Measurements from ENCODE around the gene BAMBI.
"Not testable (repeated sequence)": the region's sequence is repeated elsewhere in the genome, so short reads cannot be mapped to it uniquely, and the experiment has no call there.

Gene BAMBI

GRCh38 chr10:28638392-28638791 is 38.9 kb upstream of the BAMBI start:
- DNase-seq (ENCODE audit: low read depth, low spot score), result no peak
- TF ChIP-seq YY1 (IDR thresholded peaks at IDR 0.05; ENCODE audit: insufficient read depth, insufficient read length), result no peak
- no peak for TF ChIP-seq ZNF274 (IDR thresholded peaks at IDR 0.05; ENCODE audit: low read depth, low read length)
- TF ChIP-seq SUZ12 (IDR thresholded peaks at IDR 0.05; ENCODE audit: extremely low read depth, insufficient read depth, insufficient read length), result no peak
- Histone ChIP-seq H3K9ac (ENCODE audit: insufficient read length, low read depth) (no peak overlapping the region), H3K9me3 (ENCODE audit: insufficient read depth, low read length) (no peaks in the 10 kb centered on the region), H3K4me1 (ENCODE audit: insufficient read depth, insufficient read length) (no peaks in the 10 kb centered on the region), H3K4me3 (ENCODE audit: insufficient read length, low read depth) (no peak overlapping the region), H3K36me3 (ENCODE audit: insufficient read depth, insufficient read length, low read length) (no peaks in the 10 kb centered on the region), H3K27me3 (ENCODE audit: insufficient read depth, insufficient read length) (no peaks in the 10 kb centered on the region)

GRCh38 chr10:28640551-28640950 is 36.8 kb upstream of the BAMBI start:
- no peak overlapping the region for H3K9ac ChIP-seq (ENCODE audit: insufficient read length, low read depth)
- H3K4me1 ChIP-seq (ENCODE audit: insufficient read depth, insufficient read length), result no peaks in the 10 kb centered on the region
- DNase-seq (ENCODE audit: low read depth, low spot score), result no peak
- no peaks in the 10 kb centered on the region for H3K9me3 ChIP-seq (ENCODE audit: insufficient read depth, low read length)
- no peaks in the 10 kb centered on the region for H3K27me3 ChIP-seq (ENCODE audit: insufficient read depth, insufficient read length)
- H3K4me3 ChIP-seq (ENCODE audit: insufficient read length, low read depth), result no peak overlapping the region
- TF ChIP-seq YY1 (IDR thresholded peaks at IDR 0.05; ENCODE audit: insufficient read depth, insufficient read length) (no peak), SUZ12 (IDR thresholded peaks at IDR 0.05; ENCODE audit: extremely low read depth, insufficient read depth, insufficient read length) (no peak), ZNF274 (IDR thresholded peaks at IDR 0.05; ENCODE audit: low read depth, low read length) (no peak)
- no peaks in the 10 kb centered on the region for H3K36me3 ChIP-seq (ENCODE audit: insufficient read depth, insufficient read length, low read length)

GRCh38 chr10:28644647-28645046 is 32.7 kb upstream of the BAMBI start:
- TF ChIP-seq YY1 (IDR thresholded peaks at IDR 0.05; ENCODE audit: insufficient read depth, insufficient read length), result no peak
- TF ChIP-seq SUZ12 (IDR thresholded peaks at IDR 0.05; ENCODE audit: extremely low read depth, insufficient read depth, insufficient read length), result no peak
- TF ChIP-seq ZNF274 (IDR thresholded peaks at IDR 0.05; ENCODE audit: low read depth, low read length), result no peak
- DNase-seq (ENCODE audit: low read depth, low spot score), result no peak
- H3K4me1 ChIP-seq (ENCODE audit: insufficient read depth, insufficient read length), result no peaks in the 10 kb centered on the region
- H3K36me3 ChIP-seq (ENCODE audit: insufficient read depth, insufficient read length, low read length), result no peaks in the 10 kb centered on the region
- H3K4me3 ChIP-seq (ENCODE audit: insufficient read length, low read depth), result no peak overlapping the region
- no peak overlapping the region for H3K9ac ChIP-seq (ENCODE audit: insufficient read length, low read depth)
- no peaks in the 10 kb centered on the region for H3K27me3 ChIP-seq (ENCODE audit: insufficient read depth, insufficient read length)
- H3K9me3 ChIP-seq (ENCODE audit: insufficient read depth, low read length), result peaks cover 4% of the 10 kb centered on the region; the same call in 1 of the 2 replicates

GRCh38 chr10:28652106-28652505 is 25.2 kb upstream of the BAMBI start:
- Histone ChIP-seq H3K27me3 (ENCODE audit: insufficient read depth, insufficient read length) (no peaks in the 10 kb centered on the region), H3K9me3 (ENCODE audit: insufficient read depth, low read length) (peaks cover 4% of the 10 kb centered on the region; the same call in 1 of the 2 replicates), H3K4me3 (ENCODE audit: insufficient read length, low read depth) (no peak overlapping the region), H3K4me1 (ENCODE audit: insufficient read depth, insufficient read length) (no peaks in the 10 kb centered on the region), H3K9ac (ENCODE audit: insufficient read length, low read depth) (no peak overlapping the region), H3K36me3 (ENCODE audit: insufficient read depth, insufficient read length, low read length) (no peaks in the 10 kb centered on the region)
- TF ChIP-seq SUZ12 (IDR thresholded peaks at IDR 0.05; ENCODE audit: extremely low read depth, insufficient read depth, insufficient read length) (no peak), YY1 (IDR thresholded peaks at IDR 0.05; ENCODE audit: insufficient read depth, insufficient read length) (no peak), ZNF274 (IDR thresholded peaks at IDR 0.05; ENCODE audit: low read depth, low read length) (no peak)
- DNase-seq (ENCODE audit: low read depth, low spot score), result no peak

GRCh38 chr10:28652703-28653102 is 24.6 kb upstream of the BAMBI start:
- H3K27me3 ChIP-seq (ENCODE audit: insufficient read depth, insufficient read length), result no peaks in the 10 kb centered on the region
- H3K9ac ChIP-seq (ENCODE audit: insufficient read length, low read depth), result no peak overlapping the region
- H3K4me3 ChIP-seq (ENCODE audit: insufficient read length, low read depth), result no peak overlapping the region
- no peaks in the 10 kb centered on the region for H3K36me3 ChIP-seq (ENCODE audit: insufficient read depth, insufficient read length, low read length)
- no peaks in the 10 kb centered on the region for H3K4me1 ChIP-seq (ENCODE audit: insufficient read depth, insufficient read length)
- no peak for DNase-seq (ENCODE audit: low read depth, low spot score)
- peaks cover 4% of the 10 kb centered on the region; the same call in 1 of the 2 replicates for H3K9me3 ChIP-seq (ENCODE audit: insufficient read depth, low read length)
- TF ChIP-seq YY1 (IDR thresholded peaks at IDR 0.05; ENCODE audit: insufficient read depth, insufficient read length), result no peak
- TF ChIP-seq ZNF274 (IDR thresholded peaks at IDR 0.05; ENCODE audit: low read depth, low read length), result no peak
- TF ChIP-seq SUZ12 (IDR thresholded peaks at IDR 0.05; ENCODE audit: extremely low read depth, insufficient read depth, insufficient read length), result no peak

- not testable (repeated sequence) for H3K9me3 ChIP-seq (ENCODE audit: insufficient read depth, low read length); DNase-seq (ENCODE audit: low read depth, low spot score); H3K9ac ChIP-seq (ENCODE audit: insufficient read length, low read depth); H3K27me3 ChIP-seq (ENCODE audit: insufficient read depth, insufficient read length); H3K4me1 ChIP-seq (ENCODE audit: insufficient read depth, insufficient read length); H3K36me3 ChIP-seq (ENCODE audit: insufficient read depth, insufficient read length, low read length); H3K4me3 ChIP-seq (ENCODE audit: insufficient read length, low read depth)
Measured at GRCh38 chr10:28658824-28659223, 18.5 kb upstream of the BAMBI start.

GRCh38 chr10:28661035-28661434 is 16.3 kb upstream of the BAMBI start:
- no peaks in the 10 kb centered on the region for H3K9me3 ChIP-seq (ENCODE audit: insufficient read depth, low read length)
- H3K4me1 ChIP-seq (ENCODE audit: insufficient read depth, insufficient read length), result no peaks in the 10 kb centered on the region
- no peak for TF ChIP-seq ZNF274 (IDR thresholded peaks at IDR 0.05; ENCODE audit: low read depth, low read length)
- TF ChIP-seq SUZ12 (IDR thresholded peaks at IDR 0.05; ENCODE audit: extremely low read depth, insufficient read depth, insufficient read length), result no peak
- no peak for TF ChIP-seq YY1 (IDR thresholded peaks at IDR 0.05; ENCODE audit: insufficient read depth, insufficient read length)
- H3K9ac ChIP-seq (ENCODE audit: insufficient read length, low read depth), result no peak overlapping the region
- H3K36me3 ChIP-seq (ENCODE audit: insufficient read depth, insufficient read length, low read length), result no peaks in the 10 kb centered on the region
- no peak for DNase-seq (ENCODE audit: low read depth, low spot score)
- H3K4me3 ChIP-seq (ENCODE audit: insufficient read length, low read depth), result no peak overlapping the region
- H3K27me3 ChIP-seq (ENCODE audit: insufficient read depth, insufficient read length), result no peaks in the 10 kb centered on the region

All from NT2/D1 (cell line).